ENCODE measurements around the gene ADGB.
A peak's percentile ranks its signal among the peaks of the same experiment; 100 is the strongest.

The ADGB gene

DNA sequence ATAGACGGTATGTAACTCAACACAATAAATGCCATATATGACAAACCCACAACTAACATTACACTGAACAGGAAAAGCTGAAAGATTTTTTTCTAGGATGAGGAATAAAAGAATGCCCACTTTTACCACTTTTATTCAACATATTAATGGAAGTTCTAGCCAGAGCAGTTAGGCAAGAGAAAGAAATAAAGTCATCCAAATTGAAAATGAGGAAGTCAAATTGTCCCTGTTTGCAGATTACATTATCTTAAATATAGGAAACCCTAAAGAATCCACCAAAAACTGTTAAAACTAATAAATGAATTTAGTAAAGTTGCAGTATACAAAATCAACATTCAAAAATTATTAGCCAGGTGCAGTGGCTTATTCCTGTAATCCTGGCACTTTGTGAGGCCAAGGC lies 24.6 kb upstream of the ADGB start:
- intact Hi-C loops (cut with DNase I; ENCODE audit: low total_unique reads), result no loop called here
- Histone ChIP-seq H3K9me3 (peaks cover 0 to 14% (median 13%) of the 10 kb centered on the region in 3 donors), H3K4me3 (no peak overlapping the region), H3K27me3 (no peaks in the 10 kb centered on the region), H3K27ac (no peak overlapping the region), H3K36me3 (no peaks in the 10 kb centered on the region), H3K4me1 (no peaks in the 10 kb centered on the region)
- no peak for DNase-seq
- TF ChIP-seq, protein P1, sequence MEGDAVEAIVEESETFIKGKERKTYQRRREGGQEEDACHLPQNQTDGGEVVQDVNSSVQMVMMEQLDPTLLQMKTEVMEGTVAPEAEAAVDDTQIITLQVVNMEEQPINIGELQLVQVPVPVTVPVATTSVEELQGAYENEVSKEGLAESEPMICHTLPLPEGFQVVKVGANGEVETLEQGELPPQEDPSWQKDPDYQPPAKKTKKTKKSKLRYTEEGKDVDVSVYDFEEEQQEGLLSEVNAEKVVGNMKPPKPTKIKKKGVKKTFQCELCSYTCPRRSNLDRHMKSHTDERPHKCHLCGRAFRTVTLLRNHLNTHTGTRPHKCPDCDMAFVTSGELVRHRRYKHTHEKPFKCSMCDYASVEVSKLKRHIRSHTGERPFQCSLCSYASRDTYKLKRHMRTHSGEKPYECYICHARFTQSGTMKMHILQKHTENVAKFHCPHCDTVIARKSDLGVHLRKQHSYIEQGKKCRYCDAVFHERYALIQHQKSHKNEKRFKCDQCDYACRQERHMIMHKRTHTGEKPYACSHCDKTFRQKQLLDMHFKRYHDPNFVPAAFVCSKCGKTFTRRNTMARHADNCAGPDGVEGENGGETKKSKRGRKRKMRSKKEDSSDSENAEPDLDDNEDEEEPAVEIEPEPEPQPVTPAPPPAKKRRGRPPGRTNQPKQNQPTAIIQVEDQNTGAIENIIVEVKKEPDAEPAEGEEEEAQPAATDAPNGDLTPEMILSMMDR (IDR thresholded peaks at IDR 0.05), result no peak

DNA sequence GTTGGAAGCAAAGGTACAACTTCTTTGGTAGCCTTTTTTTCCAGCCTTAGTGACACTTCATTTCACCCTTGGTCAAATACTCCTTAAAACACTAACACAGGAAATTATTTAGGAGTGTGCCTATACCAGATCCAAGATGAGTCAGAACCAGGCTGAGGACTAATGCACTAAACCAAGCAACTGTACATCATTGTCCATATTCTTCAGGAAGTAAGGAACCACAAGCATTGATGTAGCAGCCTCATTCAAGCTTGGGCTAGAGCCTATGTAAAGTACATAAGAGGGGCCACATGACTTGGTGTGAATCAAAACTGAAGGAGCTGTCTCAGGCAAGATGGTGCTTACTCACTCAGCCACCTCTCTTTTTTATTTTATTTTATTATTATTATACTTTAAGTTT lies 20.7 kb upstream of the ADGB start:
- no peak for DNase-seq
- TF ChIP-seq, protein P1 (IDR thresholded peaks at IDR 0.05), result no peak
- H3K4me1 ChIP-seq, result no peaks in the 10 kb centered on the region
- no peaks in the 10 kb centered on the region for H3K27me3 ChIP-seq
- H3K27ac ChIP-seq, result no peak overlapping the region
- peaks cover 0 to 10% (median 4%) of the 10 kb centered on the region in 3 donors for H3K9me3 ChIP-seq
- H3K4me3 ChIP-seq, result no peak overlapping the region
- no peaks in the 10 kb centered on the region for H3K36me3 ChIP-seq
- intact Hi-C loops (cut with DNase I; ENCODE audit: low total_unique reads), result no loop called here

DNA sequence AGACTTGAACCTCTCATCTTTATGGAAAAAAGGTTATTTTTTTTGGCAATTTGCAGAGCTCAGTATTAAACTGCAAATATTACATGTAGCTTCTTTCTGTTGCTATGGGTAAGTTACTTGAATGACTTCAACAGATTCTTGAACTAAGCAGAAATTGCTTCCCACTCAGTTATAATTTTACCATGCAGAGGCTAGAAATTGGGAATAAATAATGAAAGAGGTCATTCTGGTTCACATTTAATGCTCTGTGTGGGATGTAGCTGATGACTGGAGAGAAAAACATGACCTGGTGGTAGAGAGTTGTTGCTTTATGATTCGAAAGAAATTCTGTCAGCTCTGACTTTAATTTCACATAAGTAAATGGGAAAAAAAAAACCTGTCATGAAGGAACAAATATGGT lies 16.8 kb upstream of the ADGB start:
- no peak for DNase-seq
- Histone ChIP-seq H3K27ac (no peak overlapping the region), H3K36me3 (no peaks in the 10 kb centered on the region), H3K27me3 (no peaks in the 10 kb centered on the region), H3K4me1 (no peaks in the 10 kb centered on the region), H3K4me3 (no peak overlapping the region), H3K9me3 (no peaks in the 10 kb centered on the region)
- TF ChIP-seq, protein P1 (IDR thresholded peaks at IDR 0.05), result no peak
- intact Hi-C loops (cut with DNase I; ENCODE audit: low total_unique reads), result no loop called here

DNA sequence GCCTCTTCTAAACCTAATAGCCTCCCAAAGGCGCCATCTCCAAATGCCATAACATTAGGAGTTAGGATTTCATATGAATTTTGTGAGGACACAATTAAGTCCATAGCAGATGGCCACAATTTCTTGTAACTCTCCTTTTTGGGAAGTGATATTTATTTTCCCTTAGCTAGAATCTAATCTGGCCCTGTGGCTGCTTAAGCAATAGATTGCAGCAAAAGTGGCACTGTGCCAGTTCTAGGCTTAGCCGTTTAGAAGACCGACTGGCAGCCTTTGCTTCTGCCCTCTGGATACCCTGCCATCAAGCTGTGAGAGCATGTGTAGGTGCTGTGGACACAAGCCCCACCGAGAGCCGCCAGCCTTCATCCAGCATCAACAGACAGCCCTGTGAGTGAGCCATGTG lies 15.9 kb upstream of the ADGB start:
- Histone ChIP-seq H3K36me3 (no peaks in the 10 kb centered on the region), H3K4me1 (no peaks in the 10 kb centered on the region), H3K27ac (no peak overlapping the region), H3K4me3 (no peak overlapping the region), H3K27me3 (no peaks in the 10 kb centered on the region), H3K9me3 (no peaks in the 10 kb centered on the region)
- peak; percentile 72 to 73 for DNase-seq
- intact Hi-C loops (cut with DNase I; ENCODE audit: low total_unique reads), result no loop called here
- TF ChIP-seq, protein P1 (IDR thresholded peaks at IDR 0.05), result no peak

DNA sequence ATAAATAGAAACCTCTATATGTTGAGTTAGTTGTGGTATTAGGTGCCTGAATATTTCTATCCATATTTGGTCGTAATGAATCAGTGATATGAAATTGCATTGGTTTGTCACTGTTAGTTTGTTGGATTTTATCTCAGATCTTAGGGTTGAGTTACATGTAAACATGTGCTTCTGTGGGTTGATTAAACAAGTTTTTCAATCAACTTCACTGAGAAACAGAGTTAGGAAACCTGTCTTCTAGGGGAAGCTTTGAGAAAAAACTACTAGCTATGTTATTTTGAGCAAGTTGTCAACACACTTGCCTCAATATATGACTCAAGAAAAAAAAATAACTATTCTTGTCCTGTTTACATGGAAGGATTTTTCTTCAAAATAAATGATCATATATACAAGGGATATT lies 14.8 kb upstream of the ADGB start:
- Histone ChIP-seq H3K4me1 (no peaks in the 10 kb centered on the region), H3K27me3 (no peaks in the 10 kb centered on the region), H3K4me3 (no peak overlapping the region), H3K27ac (no peak overlapping the region), H3K36me3 (no peaks in the 10 kb centered on the region), H3K9me3 (no peaks in the 10 kb centered on the region)
- TF ChIP-seq, protein P1 (IDR thresholded peaks at IDR 0.05), result no peak
- intact Hi-C loops (cut with DNase I; ENCODE audit: low total_unique reads), result no loop called here
- no peak for DNase-seq

DNA sequence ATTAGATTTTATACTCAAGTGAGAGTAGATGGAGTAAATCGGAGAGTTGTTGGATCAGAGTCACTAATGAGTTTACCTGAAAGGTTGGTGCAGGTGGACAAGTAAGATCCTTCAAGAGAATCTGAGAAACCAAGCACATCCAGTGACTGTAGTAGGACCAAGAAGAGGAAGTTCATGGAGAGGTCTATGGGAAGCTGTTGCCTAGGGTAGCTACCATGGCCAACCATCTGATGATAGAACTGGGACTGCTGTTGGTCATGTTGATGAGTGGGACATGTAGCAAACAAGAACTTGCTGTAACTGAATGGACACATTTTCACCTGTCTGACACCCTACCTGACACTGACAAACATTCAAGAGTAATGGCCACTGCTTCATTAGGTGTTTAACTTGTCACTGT lies 11.3 kb upstream of the ADGB start:
- no peak overlapping the region for H3K27ac ChIP-seq
- no peaks in the 10 kb centered on the region for H3K36me3 ChIP-seq
- no peaks in the 10 kb centered on the region for H3K4me1 ChIP-seq
- no peaks in the 10 kb centered on the region for H3K9me3 ChIP-seq
- TF ChIP-seq, protein P1 (IDR thresholded peaks at IDR 0.05), result no peak
- intact Hi-C loops (cut with DNase I; ENCODE audit: low total_unique reads), result no loop called here
- no peaks in the 10 kb centered on the region for H3K27me3 ChIP-seq
- no peak overlapping the region for H3K4me3 ChIP-seq
- DNase-seq, result no peak
